Dermis lymphatic vessel endothelial cell (primary cell): Measurements from ENCODE around the gene SEC31B. TPM values are rescaled to one million over a fixed set of nuclear protein-coding genes. Genes with fewer than 3 reads are reported as not detected.

Experiments
- total RNA-seq: library from RNA; depleted of rRNA; stranded (reverse); fragments of >200 nt; gene quantifications from 2 replicates; pipeline ENCODE4 v1.2.1, GENCODE V29; 2014

Gene SEC31B
- 2.1 and 2.2 TPM in 2 replicates for total RNA-seq

GRCh38 chr10:100519311-100520051, at the start of gene SEC31B:
Gene SEC31B, minus strand, starts transcription at chr10:100519861. Its CDS starts 2,909 bp downstream, at chr10:100516952.

GRCh38 chr10:100535715-100536353, 16.2 kb upstream of the SEC31B start, which contains the start of gene HIF1AN:
Gene HIF1AN, plus strand, starts transcription at chr10:100535943. Its CDS starts 16 bp downstream, at chr10:100535959.

GRCh38 chr10:100529475-100530298, 10.0 kb upstream of the SEC31B start, which contains the start of gene NDUFB8:
Gene NDUFB8, minus strand, starts transcription at chr10:100529871. Its CDS starts 20 bp downstream, at chr10:100529851.

GRCh38 chr10:100462709-100463108, 57.0 kb downstream of the SEC31B start, which contains the start of gene WNT8B:
Gene WNT8B, plus strand, starts transcription at chr10:100463009. Its CDS starts 160 bp downstream, at chr10:100463169.

Other genes with a start within 250 kb of the SEC31B start
- 35.5 and 39.3 TPM in 2 replicates for gene BLOC1S2, start 233.2 kb downstream of the SEC31B start, total RNA-seq
- gene PKD2L1, start 189.6 kb downstream of the SEC31B start, total RNA-seq, result not detected in 2 replicates
- 24.5 and 42.6 TPM in 2 replicates for gene SCD, start 172.6 kb downstream of the SEC31B start, total RNA-seq
- not detected in 2 replicates for gene WNT8B, start 56.9 kb downstream of the SEC31B start, total RNA-seq
- 144 and 162 TPM in 2 replicates for gene NDUFB8, start 10.0 kb upstream of the SEC31B start, total RNA-seq
- gene HIF1AN, start 16.1 kb upstream of the SEC31B start, total RNA-seq, result 8.8 and 8.9 TPM in 2 replicates
- not detected in 2 replicates for gene PAX2, start 225.7 kb upstream of the SEC31B start, total RNA-seq